ENCODE data around the gene ENTHD1. TPM values are rescaled to one million over a fixed set of nuclear protein-coding genes. Genes with fewer than 3 reads are reported as not detected.

Gene ENTHD1
- total and polyA plus RNA-seq, 8 donors: not detected

DNA sequence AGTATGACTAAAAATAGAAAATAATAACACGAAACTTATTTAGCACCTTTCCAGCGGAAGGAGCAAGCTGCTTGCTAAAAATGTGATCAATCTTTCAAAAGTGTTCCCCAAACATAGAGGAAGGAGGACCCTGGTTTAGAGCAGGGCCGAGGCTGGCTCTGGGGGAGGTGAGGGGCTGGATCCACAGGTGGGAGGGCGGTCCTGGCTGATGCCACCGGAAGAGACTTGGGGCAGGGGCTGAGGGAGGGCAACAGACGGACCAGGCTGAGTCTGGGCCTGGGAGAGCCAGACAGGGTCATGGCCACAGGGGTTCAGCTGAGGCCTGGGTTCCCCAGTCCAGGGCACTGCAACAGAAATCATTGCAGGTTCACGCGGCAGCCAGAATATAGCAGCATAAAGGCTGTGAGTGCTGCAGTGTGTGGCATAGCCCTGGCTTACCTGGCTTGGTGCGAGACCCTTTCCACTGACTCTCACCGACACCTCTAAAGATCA, 179.7 kb downstream of the ENTHD1 start:
- intact Hi-C loops (cut with DNase I; ENCODE audit: low total_unique reads): no loop called here
- H3K4me1 ChIP-seq: no peaks in the 10 kb centered on the region
- no peak for DNase-seq
- no peak overlapping the region for H3K4me3 ChIP-seq
- H3K36me3 ChIP-seq: no peaks in the 10 kb centered on the region
- WGBS, 5 donors: 80 to 85% (median 82%) methylated on average over 10 of the region's 10 CpGs
- no peak overlapping the region for H3K27ac ChIP-seq
- TF ChIP-seq POLR2A (IDR thresholded peaks at IDR 0.05) (no peak), POLR2AphosphoS5 (IDR thresholded peaks at IDR 0.05) (no peak), EP300 (IDR thresholded peaks at IDR 0.05) (no peak)
- TF ChIP-seq, protein P1, sequence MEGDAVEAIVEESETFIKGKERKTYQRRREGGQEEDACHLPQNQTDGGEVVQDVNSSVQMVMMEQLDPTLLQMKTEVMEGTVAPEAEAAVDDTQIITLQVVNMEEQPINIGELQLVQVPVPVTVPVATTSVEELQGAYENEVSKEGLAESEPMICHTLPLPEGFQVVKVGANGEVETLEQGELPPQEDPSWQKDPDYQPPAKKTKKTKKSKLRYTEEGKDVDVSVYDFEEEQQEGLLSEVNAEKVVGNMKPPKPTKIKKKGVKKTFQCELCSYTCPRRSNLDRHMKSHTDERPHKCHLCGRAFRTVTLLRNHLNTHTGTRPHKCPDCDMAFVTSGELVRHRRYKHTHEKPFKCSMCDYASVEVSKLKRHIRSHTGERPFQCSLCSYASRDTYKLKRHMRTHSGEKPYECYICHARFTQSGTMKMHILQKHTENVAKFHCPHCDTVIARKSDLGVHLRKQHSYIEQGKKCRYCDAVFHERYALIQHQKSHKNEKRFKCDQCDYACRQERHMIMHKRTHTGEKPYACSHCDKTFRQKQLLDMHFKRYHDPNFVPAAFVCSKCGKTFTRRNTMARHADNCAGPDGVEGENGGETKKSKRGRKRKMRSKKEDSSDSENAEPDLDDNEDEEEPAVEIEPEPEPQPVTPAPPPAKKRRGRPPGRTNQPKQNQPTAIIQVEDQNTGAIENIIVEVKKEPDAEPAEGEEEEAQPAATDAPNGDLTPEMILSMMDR (IDR thresholded peaks at IDR 0.05): no peak
- peaks cover 0 to 56% (median 3%) of the 10 kb centered on the region in 3 donors for H3K27me3 ChIP-seq
- H3K9me3 ChIP-seq: no peaks in the 10 kb centered on the region

DNA sequence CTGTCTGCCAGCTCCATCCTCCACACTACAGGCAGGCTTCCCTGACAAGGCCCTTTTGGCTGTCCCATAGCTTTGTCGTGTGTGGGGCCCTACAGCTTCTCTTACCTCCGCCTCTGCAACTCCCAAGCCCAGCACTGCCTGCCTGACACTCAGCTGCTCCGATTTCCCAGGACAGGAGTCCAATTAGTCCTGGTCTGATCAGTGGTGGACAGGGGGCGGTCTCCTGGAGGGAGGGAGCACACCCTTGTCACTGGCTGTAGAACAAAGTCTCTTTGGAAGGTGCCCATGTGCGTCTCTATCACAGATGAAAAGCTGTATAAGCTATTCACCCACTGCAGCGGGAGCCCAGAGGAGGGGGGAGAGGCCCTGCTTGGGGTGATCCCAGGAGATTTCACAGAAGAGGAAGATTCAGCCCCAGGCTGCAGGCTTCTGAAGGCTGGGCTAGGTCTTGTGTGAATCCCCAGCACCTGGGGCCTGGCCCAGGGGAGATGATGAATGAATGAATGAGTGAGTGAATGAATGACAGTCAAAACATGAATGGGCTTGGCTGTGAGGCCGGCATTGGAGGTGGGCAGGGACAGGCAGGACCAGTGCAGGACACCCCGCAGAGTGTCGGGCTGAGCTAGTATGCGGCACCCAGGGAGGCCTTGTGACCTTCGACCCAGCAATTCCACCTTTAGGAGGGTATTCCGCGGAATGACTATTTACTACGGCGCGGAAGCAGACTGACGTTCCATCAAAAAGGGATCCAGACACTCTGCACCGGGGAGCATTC, 180.6 kb downstream of the ENTHD1 start:
- H3K4me3 ChIP-seq: no peak overlapping the region
- peaks cover 0 to 60% (median 3%) of the 10 kb centered on the region in 3 donors for H3K27me3 ChIP-seq
- WGBS, 5 donors: 50 to 67% (median 56%) methylated on average over 17 to 18 of the region's 18 CpGs
- H3K36me3 ChIP-seq: no peaks in the 10 kb centered on the region
- no peaks in the 10 kb centered on the region for H3K9me3 ChIP-seq
- no peak for TF ChIP-seq POLR2A (IDR thresholded peaks at IDR 0.05)
- no peak for TF ChIP-seq EP300 (IDR thresholded peaks at IDR 0.05)
- TF ChIP-seq POLR2AphosphoS5 (IDR thresholded peaks at IDR 0.05): no peak
- TF ChIP-seq, protein P1 (IDR thresholded peaks at IDR 0.05): no peak
- intact Hi-C loops (cut with DNase I; ENCODE audit: low total_unique reads): no loop called here
- DNase-seq: no peak
- H3K27ac ChIP-seq: no peak overlapping the region
- H3K4me1 ChIP-seq: no peaks in the 10 kb centered on the region

DNA sequence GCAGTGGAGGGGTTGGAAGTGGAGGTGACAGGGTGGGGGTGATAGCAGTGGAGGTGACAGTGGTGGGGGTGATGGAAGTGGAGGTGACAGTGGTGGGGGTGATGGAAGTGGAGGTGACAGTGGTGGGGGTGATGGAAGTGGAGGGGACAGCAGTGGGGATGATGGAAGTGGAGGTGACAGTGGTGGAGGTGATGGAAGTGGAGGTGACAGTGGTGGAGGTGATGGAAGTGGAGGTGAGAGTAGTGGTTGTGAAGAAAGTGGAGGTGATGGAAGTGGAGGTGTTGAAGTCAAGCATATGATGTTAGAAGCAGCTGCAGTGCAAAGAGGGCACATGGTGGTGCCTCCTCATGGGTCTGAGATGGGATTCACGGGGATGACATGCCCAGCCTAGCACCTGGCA, 181.5 kb downstream of the ENTHD1 start:
- intact Hi-C loops (cut with DNase I; ENCODE audit: low total_unique reads): no loop called here
- 62 to 100% (median 93%) methylated on average over 1 of the region's 1 CpG for WGBS, 5 donors
- no peaks in the 10 kb centered on the region for H3K36me3 ChIP-seq
- H3K27me3 ChIP-seq: peaks cover 0 to 60% (median 3%) of the 10 kb centered on the region in 3 donors
- DNase-seq: no peak
- no peak overlapping the region for H3K27ac ChIP-seq
- no peaks in the 10 kb centered on the region for H3K9me3 ChIP-seq
- H3K4me3 ChIP-seq: no peak overlapping the region
- no peak for TF ChIP-seq POLR2A (IDR thresholded peaks at IDR 0.05)
- H3K4me1 ChIP-seq: no peaks in the 10 kb centered on the region

DNA sequence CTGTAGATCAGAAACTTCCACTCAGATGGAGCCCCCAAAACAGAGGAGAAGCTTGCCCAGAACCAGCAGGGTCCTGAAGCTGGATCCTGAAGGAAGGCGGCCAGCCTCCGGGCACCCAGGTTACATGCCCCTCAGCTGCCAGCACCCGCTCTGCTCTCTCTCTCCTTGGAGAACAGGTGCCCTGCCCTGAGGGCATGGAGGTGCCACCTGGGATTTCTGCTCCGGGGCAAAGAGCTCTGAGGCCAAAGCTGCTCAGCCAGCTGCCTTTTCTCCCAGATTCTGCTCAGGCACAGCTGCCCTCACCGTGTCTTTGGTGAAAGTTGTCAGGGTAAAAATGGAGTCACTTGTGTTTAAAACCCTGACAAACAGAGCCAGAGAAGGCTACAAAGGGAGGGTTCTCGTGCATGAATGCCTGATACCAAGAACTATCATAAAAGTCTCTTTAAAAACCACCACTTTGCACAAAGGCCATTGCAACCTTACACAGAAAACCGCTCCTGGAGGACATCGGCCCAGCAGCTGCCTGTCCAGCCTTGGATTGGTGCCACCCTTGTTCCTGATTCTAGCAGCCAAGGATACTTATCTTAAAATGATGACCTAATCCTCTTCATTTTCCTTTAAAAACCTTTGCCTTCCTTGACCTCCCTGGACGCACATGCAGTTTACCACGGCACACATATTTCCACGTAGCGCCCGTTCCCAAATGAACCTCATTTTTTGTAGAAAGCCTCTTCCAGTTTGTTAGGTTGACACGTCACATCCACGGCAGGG, 183.0 kb downstream of the ENTHD1 start:
- Histone ChIP-seq H3K4me1 (no peaks in the 10 kb centered on the region), H3K27me3 (peaks cover 0 to 66% (median 3%) of the 10 kb centered on the region in 3 donors), H3K27ac (no peak overlapping the region), H3K4me3 (no peak overlapping the region), H3K36me3 (no peaks in the 10 kb centered on the region), H3K9me3 (no peaks in the 10 kb centered on the region)
- intact Hi-C loops (cut with DNase I; ENCODE audit: low total_unique reads): no loop called here
- WGBS, 5 donors: 60 to 73% (median 71%) methylated on average over 15 of the region's 15 CpGs
- TF ChIP-seq POLR2AphosphoS5 (IDR thresholded peaks at IDR 0.05) (no peak), POLR2A (IDR thresholded peaks at IDR 0.05) (no peak), EP300 (IDR thresholded peaks at IDR 0.05) (no peak)
- DNase-seq: peak in 1 of 2 donors; percentile 44

DNA sequence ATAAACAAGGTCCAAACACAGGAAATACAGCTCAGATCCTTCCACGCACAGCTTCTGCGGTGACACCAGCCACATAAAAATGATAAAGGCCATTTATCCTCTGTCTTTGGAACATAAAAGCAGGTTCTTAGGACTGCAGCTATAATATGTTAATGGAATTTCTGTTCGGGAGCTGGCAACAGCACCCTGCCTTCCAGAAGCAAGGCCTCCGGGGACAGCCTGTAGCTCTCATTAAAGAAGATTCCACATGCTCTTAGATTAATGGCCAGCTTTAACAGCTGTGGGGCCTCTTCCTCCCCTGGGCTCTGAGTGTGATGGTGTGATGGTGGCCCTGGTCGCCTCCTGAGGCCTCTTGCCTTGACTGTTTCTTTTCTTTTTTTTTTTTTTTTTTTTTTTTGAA, 185.7 kb downstream of the ENTHD1 start:
- Histone ChIP-seq H3K4me1 (peaks cover 0 to 10% (median 9%) of the 10 kb centered on the region in 4 donors), H3K27me3 (peaks cover 0 to 54% (median 3%) of the 10 kb centered on the region in 3 donors), H3K27ac (no peak overlapping the region), H3K36me3 (no peaks in the 10 kb centered on the region), H3K9me3 (no peaks in the 10 kb centered on the region), H3K4me3 (no peak overlapping the region)
- DNase-seq: peak in 1 of 2 donors; percentile 23
- 73 to 82% (median 77%) methylated on average over 5 of the region's 5 CpGs for WGBS, 5 donors
- TF ChIP-seq POLR2A (IDR thresholded peaks at IDR 0.05): no peak
- TF ChIP-seq, protein P1 (IDR thresholded peaks at IDR 0.05): no peak
- no peak for TF ChIP-seq POLR2AphosphoS5 (IDR thresholded peaks at IDR 0.05)
- TF ChIP-seq EP300 (IDR thresholded peaks at IDR 0.05): no peak
- intact Hi-C loops (cut with DNase I; ENCODE audit: low total_unique reads): no loop called here

Data from stomach (tissue), 9 donors.